Lower leg skin (tissue), 4 donors: ENCODE measurements around the gene AMIGO1. TPM values are rescaled to one million over a fixed set of nuclear protein-coding genes. Genes with fewer than 3 reads are reported as not detected.

ENCODE experiments used
- DNase-seq, 2 donors: peaks; one replicate each; pipeline ENCODE4 v3.0.0-alpha.2; 2019; ENCODE audit warnings: low spot score in 2 of 2
- H3K4me3 ChIP-seq: fragments of 200-600 bp; sonication (generic); 2 replicates; pipeline ENCODE4 v1.5.1; 2017; ENCODE audit warnings: mild to moderate bottlenecking, low read depth; ENCODE audit not compliant: poor library complexity, severe bottlenecking
- POLR2A ChIP-seq, 2 donors: fragments of 450-650 bp; IDR thresholded peaks; one replicate each; pipeline ENCODE4 v1.6.1; 2016 to 2017; ENCODE audit warnings: antibody characterized with exemption in 2 of 2, mild to moderate bottlenecking in 1 of 2, moderate library complexity in 1 of 2
- WGBS, 2 donors: methylation state at CpG; one replicate each; pipeline ENCODE4 v1.1.5; 2018; 5-methylcytosine and 5-hydroxymethylcytosine counted together
- intact Hi-C: fragments of 100-400 bp; cut with DNase I; formaldehyde crosslinking; loops from one replicate; pipeline ENCODE4 v1.15.0; 2023; ENCODE audit warnings: low total_unique reads
- total RNA-seq, 4 donors: library from RNA; depleted of rRNA; stranded (reverse); fragments of >200 nt; gene quantifications; one replicate each; pipeline ENCODE4 v1.1.0, GENCODE V29; 2016
- TF ChIP-seq, protein P1 (sequence below), 3 donors: fragments of 450-650 bp; IDR thresholded peaks; one replicate each; pipeline ENCODE4 v1.5.1; 2016; ENCODE audit warnings: antibody characterized with exemption in 3 of 3, mild to moderate bottlenecking in 3 of 3, moderate library complexity in 2 of 3

Gene AMIGO1
- total RNA-seq, 4 donors from 2014 or later: 3.9 to 7.9 (median 5.4) TPM

GRCh38 chr1:109503935-109504334 lies 5.6 kb downstream of the AMIGO1 start:
- intact Hi-C loops: no loop called here
- 42 to 49% methylated on average over 5 of the region's 5 CpGs for WGBS, 2 donors
- no peak overlapping the region for H3K4me3 ChIP-seq
- no peak for DNase-seq
- TF ChIP-seq, protein P1, sequence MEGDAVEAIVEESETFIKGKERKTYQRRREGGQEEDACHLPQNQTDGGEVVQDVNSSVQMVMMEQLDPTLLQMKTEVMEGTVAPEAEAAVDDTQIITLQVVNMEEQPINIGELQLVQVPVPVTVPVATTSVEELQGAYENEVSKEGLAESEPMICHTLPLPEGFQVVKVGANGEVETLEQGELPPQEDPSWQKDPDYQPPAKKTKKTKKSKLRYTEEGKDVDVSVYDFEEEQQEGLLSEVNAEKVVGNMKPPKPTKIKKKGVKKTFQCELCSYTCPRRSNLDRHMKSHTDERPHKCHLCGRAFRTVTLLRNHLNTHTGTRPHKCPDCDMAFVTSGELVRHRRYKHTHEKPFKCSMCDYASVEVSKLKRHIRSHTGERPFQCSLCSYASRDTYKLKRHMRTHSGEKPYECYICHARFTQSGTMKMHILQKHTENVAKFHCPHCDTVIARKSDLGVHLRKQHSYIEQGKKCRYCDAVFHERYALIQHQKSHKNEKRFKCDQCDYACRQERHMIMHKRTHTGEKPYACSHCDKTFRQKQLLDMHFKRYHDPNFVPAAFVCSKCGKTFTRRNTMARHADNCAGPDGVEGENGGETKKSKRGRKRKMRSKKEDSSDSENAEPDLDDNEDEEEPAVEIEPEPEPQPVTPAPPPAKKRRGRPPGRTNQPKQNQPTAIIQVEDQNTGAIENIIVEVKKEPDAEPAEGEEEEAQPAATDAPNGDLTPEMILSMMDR (IDR thresholded peaks at IDR 0.05): no peak
- no peak for TF ChIP-seq POLR2A (IDR thresholded peaks at IDR 0.05)

DNA sequence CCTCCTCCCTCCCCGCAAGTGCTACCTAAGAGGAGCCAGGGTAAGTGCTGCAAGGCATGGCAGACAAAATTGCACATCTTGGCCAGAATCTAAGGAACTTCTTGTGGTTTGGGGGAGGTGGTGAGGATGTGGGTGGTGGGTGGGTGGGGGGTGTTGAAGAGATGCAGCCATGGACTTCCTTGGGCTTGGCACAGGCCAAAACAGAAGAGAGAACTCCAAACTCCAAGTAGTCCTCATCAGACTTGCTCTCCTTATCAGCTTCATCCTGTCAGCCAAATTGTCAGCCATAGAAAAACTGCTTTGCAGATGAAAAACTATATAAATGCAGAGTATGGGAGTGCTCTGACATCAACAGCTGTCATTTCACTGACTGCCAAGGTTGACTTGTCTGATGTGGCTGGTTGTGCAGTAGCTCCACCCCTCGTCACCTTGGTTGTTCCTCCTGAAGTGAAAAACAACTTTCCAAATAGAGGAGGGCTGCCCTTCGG lies 7.1 kb downstream of the AMIGO1 start:
- intact Hi-C loops: no loop called here
- 56 to 65% methylated on average over 3 of the region's 3 CpGs for WGBS, 2 donors
- TF ChIP-seq, protein P1 (IDR thresholded peaks at IDR 0.05): no peak
- TF ChIP-seq POLR2A (IDR thresholded peaks at IDR 0.05): no peak
- DNase-seq: no peak
- no peak overlapping the region for H3K4me3 ChIP-seq

DNA sequence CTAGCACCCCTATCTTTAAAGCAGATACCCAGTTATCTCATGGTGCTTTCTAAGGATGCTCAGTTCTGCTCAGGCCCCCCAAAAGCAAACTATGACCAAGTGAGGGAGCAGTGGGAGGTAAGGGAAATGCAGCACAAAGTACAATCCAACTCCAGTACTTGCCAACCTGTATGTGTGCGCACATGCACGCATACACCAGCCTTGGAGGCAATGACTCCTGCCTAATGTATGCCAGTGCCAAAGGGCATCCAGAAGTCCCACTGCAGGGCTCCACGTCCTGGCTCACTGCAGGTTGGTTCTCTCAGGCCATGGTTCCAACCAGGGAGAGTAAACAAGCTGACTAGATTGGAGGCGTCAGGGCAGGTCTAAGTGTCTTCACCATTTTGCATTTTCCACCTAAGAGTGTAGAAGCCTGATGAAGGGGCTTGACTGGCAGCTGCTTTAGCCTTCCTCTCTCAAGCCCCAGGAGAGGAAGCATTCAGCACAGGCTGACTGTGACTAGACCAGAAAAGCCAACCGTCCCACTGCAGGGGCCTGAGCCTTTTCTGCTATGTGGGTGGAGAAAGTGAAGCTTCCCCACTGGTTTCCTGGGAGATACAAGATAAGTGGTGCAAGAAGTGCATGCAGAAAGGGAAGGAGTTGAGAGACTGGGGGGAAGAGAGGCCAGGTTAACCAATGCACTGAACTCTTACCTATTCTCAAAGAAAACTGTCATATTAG lies 7.7 kb downstream of the AMIGO1 start:
- WGBS, 2 donors: 42 to 50% methylated on average over 5 of the region's 5 CpGs
- no peak for TF ChIP-seq POLR2A (IDR thresholded peaks at IDR 0.05)
- TF ChIP-seq, protein P1 (IDR thresholded peaks at IDR 0.05): no peak
- H3K4me3 ChIP-seq: no peak overlapping the region
- intact Hi-C loops: no loop called here
- DNase-seq: no peak

DNA sequence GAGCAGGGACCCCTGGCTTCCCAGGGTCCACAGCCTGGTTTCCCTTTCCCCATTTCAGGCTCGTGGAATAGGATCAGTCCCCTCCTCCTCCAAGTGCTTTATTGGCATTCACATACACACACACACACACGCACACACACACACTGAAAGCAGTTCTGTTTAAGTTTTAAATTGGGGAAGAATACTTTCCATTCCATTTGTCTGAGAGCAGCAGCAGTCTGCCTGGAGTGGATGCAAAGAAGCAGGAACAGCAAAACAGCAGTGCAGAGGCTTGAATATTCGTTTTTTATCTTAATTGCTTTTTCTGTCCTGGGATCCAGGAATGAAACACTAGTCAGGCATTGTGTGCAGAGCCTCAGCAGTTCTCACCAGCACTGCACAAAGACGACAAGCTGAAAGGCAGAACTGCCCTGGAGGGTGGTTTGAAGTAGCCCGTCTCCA lies 8.6 kb downstream of the AMIGO1 start:
- intact Hi-C loops: no loop called here
- TF ChIP-seq, protein P1 (IDR thresholded peaks at IDR 0.05): no peak
- TF ChIP-seq POLR2A (IDR thresholded peaks at IDR 0.05): no peak
- 39 to 47% methylated on average over 5 of the region's 5 CpGs for WGBS, 2 donors
- H3K4me3 ChIP-seq: no peak overlapping the region
- DNase-seq: no peak

DNA sequence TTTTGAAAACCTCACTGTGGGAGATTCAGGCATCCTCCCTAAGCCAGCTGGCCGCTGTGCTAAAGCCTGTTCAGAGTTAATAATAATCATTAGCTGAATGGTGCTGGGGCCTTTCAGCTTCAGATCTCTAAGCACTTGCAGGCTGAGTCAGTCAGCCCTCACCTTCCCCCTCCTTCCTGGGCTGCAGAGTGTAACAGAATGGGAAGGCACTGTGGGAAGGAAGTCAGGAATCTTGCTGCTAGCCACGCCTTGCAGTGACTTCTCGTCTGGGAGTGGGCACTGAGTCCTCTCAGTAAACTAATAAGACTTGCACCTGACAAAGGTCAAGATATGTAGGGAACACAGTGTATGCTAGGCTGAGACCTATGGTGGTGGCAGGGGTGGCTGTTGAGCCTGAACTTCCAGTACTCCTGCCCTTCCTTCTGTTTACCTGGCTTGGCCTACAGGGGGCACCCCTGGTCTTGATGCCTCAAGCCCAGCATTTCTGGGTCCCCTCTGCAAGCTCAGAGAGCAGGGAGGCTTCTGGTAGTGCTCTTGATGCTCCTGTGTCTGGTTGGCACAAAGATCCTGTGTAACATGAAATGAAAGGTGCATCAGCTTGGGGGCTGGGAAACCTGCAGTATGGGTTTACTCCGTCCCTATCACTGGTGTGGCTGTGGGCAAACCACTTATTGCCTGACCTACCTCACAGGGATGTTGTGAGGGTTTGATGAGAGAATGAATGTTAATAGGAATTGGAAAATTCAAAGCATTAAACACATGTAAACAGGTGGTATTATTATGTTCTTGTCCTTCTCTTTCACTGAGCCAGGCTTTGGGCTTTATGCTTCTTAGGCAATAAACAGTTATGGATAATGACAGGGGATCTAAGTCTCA lies 9.6 kb downstream of the AMIGO1 start:
- H3K4me3 ChIP-seq: no peak overlapping the region
- no peak for DNase-seq
- WGBS, 2 donors: 49 to 56% methylated on average over 4 of the region's 4 CpGs
- TF ChIP-seq POLR2A (IDR thresholded peaks at IDR 0.05): no peak
- TF ChIP-seq, protein P1 (IDR thresholded peaks at IDR 0.05): no peak
- intact Hi-C loops: no loop called here
